Neuronal stem cell (in vitro differentiated cells): ENCODE measurements around the gene ARHGEF10L.
A peak's percentile ranks its signal among the peaks of the same experiment; 100 is the strongest.

Experiments
- DNase-seq: peaks from one replicate; pipeline ENCODE4 v3.0.0-alpha.2; 2013; ENCODE audit warnings: low spot score
- H2AFZ ChIP-seq: one replicate; pipeline ENCODE4 v1.6.1; 2013; ENCODE audit warnings: mild to moderate bottlenecking, low read length, inconsistent platforms
- H2AK5ac ChIP-seq: 2 replicates; pipeline ENCODE4 v1.6.1; 2013; ENCODE audit warnings: low read depth, mild to moderate bottlenecking, inconsistent platforms, low read length, moderate library complexity, mixed read lengths
- H2BK120ac ChIP-seq: 2 replicates; pipeline ENCODE4 v1.6.1; 2013; ENCODE audit warnings: low read depth, mild to moderate bottlenecking, inconsistent platforms, low read length, moderate library complexity, mixed read lengths
- H2BK12ac ChIP-seq: one replicate; pipeline ENCODE4 v1.6.1; 2013; ENCODE audit warnings: low read length, inconsistent platforms
- H2BK15ac ChIP-seq: 2 replicates; pipeline ENCODE4 v1.6.1; 2013; ENCODE audit warnings: mild to moderate bottlenecking, low read length, inconsistent platforms, mixed read lengths
- H2BK5ac ChIP-seq: one replicate; pipeline ENCODE4 v1.6.1; 2013; ENCODE audit warnings: inconsistent platforms, mild to moderate bottlenecking, low read length, moderate library complexity
- H3K14ac ChIP-seq: one replicate; pipeline ENCODE4 v1.6.1; 2013; ENCODE audit warnings: low read length, inconsistent platforms
- H3K18ac ChIP-seq: 2 replicates; pipeline ENCODE4 v1.6.1; 2013; ENCODE audit warnings: low read length, inconsistent platforms
- H3K23ac ChIP-seq: 2 replicates; pipeline ENCODE4 v1.6.1; 2013; ENCODE audit warnings: low read depth, mild to moderate bottlenecking, mixed read lengths, low read length, inconsistent platforms; ENCODE audit not compliant: poor library complexity
- H3K27ac ChIP-seq: replicated peaks from 3 replicates; pipeline ENCODE4 v1.5.1; 2013; ENCODE audit warnings: low read length, inconsistent platforms
- H3K27me3 ChIP-seq, 3 experiments: 2 replicates each; pipeline ENCODE4 v1.6.1; 2013; ENCODE audit warnings: low read length in 3 of 3, mild to moderate bottlenecking in 2 of 3, inconsistent platforms in 1 of 3, low read depth in 1 of 3, mixed read lengths in 1 of 3, moderate library complexity in 1 of 3; ENCODE audit not compliant: control insufficient read depth in 3 of 3, insufficient read depth in 3 of 3
- H3K36me3 ChIP-seq, 2 donors: replicated peaks in 1 of 2; 2 replicates each; pipeline ENCODE4 v1.6.1; 2013; ENCODE audit warnings: low read length in 2 of 2; ENCODE audit not compliant: control insufficient read depth in 2 of 2, insufficient read depth in 2 of 2
- H3K4ac ChIP-seq: 2 replicates; pipeline ENCODE4 v1.6.1; 2013; ENCODE audit warnings: inconsistent platforms, mild to moderate bottlenecking, low read length, moderate library complexity
- H3K4me1 ChIP-seq, 2 donors: 1 replicate in 1 of 2; 2 replicates in 1 of 2; pipeline ENCODE4 v1.6.1; 2013; ENCODE audit warnings: low read length in 2 of 2, low read depth in 1 of 2; ENCODE audit not compliant: control insufficient read depth in 2 of 2, insufficient read depth in 1 of 2
- H3K4me2 ChIP-seq: one replicate; pipeline ENCODE4 v1.6.1; 2013; ENCODE audit warnings: mild to moderate bottlenecking, low read length, inconsistent platforms; ENCODE audit not compliant: insufficient read depth, poor library complexity, severe bottlenecking
- H3K4me3 ChIP-seq, 2 donors: 2 replicates each; pipeline ENCODE4 v1.5.1; 2013; ENCODE audit warnings: low read length in 2 of 2, mild to moderate bottlenecking in 2 of 2, inconsistent platforms in 1 of 2, moderate library complexity in 1 of 2
- H3K79me1 ChIP-seq: one replicate; pipeline ENCODE4 v1.6.1; 2013; ENCODE audit warnings: low read depth, mild to moderate bottlenecking, inconsistent platforms, low read length, moderate library complexity
- H3K9ac ChIP-seq: one replicate; pipeline ENCODE4 v1.6.1; 2013; ENCODE audit warnings: mild to moderate bottlenecking, low read depth, low read length, inconsistent platforms; ENCODE audit not compliant: poor library complexity
- H3K9me3 ChIP-seq, 2 donors: replicated peaks in 1 of 2; 2 replicates each; pipeline versions ENCODE3 to v1.6.1; 2013; ENCODE audit warnings: low read length in 2 of 2, mild to moderate bottlenecking in 2 of 2, inconsistent platforms in 1 of 2, low read depth in 1 of 2, mixed read lengths in 1 of 2, moderate library complexity in 1 of 2; ENCODE audit not compliant: control insufficient read depth in 2 of 2, insufficient read depth in 1 of 2
- H4K8ac ChIP-seq: one replicate; pipeline ENCODE4 v1.6.1; 2013; ENCODE audit warnings: low read depth, mild to moderate bottlenecking, inconsistent platforms, low read length, moderate library complexity
- H4K91ac ChIP-seq: one replicate; pipeline ENCODE4 v1.6.1; 2013; ENCODE audit warnings: low read length, low read depth, mild to moderate bottlenecking, inconsistent platforms; ENCODE audit not compliant: poor library complexity
- WGBS, 2 donors: extraction: QIAGEN DNeasy Blood & Tissue Kit; methylation state at CpG; one replicate each; pipeline ENCODE4 v1.1.7; 2013; ENCODE audit warnings: missing lambda C conversion rate in 2 of 2, mixed read lengths in 1 of 2; ENCODE audit not compliant: insufficient read length in 2 of 2, insufficient replicate concordance in 1 of 2; ENCODE audit errors: extremely low coverage in 2 of 2; 5-methylcytosine and 5-hydroxymethylcytosine counted together

Gene ARHGEF10L

GRCh38 chr1:17709981-17710380 lies 170.5 kb downstream of the ARHGEF10L start:
- Histone ChIP-seq H2AK5ac (no peak overlapping the region), H3K4me1 (peaks cover 3 to 10% of the 10 kb centered on the region in 2 donors), H3K23ac (no peak overlapping the region), H2BK5ac (no peak overlapping the region), H3K14ac (no peak overlapping the region), H3K79me1 (no peaks in the 10 kb centered on the region), H2BK15ac (no peak overlapping the region), H4K8ac (no peak overlapping the region), H3K4me3 (no peak overlapping the region), H4K91ac (no peak overlapping the region), H3K9me3 (peaks cover 7 to 11% of the 10 kb centered on the region in 2 donors), H3K36me3 (no peaks in the 10 kb centered on the region), H3K4ac (no peak overlapping the region), H3K4me2 (no peak overlapping the region), H2BK12ac (no peak overlapping the region), H2AFZ (no peak overlapping the region), H3K27me3 (peaks cover 0 to 18% (median 0%) of the 10 kb centered on the region in 3 experiments), H2BK120ac (no peak overlapping the region), H3K9ac (no peak overlapping the region), H3K27ac (no peak overlapping the region), H3K18ac (no peak overlapping the region)
- no peak for DNase-seq
- WGBS, 2 donors, result no CpG with 5 or more reads among the region's 3 CpGs

DNA sequence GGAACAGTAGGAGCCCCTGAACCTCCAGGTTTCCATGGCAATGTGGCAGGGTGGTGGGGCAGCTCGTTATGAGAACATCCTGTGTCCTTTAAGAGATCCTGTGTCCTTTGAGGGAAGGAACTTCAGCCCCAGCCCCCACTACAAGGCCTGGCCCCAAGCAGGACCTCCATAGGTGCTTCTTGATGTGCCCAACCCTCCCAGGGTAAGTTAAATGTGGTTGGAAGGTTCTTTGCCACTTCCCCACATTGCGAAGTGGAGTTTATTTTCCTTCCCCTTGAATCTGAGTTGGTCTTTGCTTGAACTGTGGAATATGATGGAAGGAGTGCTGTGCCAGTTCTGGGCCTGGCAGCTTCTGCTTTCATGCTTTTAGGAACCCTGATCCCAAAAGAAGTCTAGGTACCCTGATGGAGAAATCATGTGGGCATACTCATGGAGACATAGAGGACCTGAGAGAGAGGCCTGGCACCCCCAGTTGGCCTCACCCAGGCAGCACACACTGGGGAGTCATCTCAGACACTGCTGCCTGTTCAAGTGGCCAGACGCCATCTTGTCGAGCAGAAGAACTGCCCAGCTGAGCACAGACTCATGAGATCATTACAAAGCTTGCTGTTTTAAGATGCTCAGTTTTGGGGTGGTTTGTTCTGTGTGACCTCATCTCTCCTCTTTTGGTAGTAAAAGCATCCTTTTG lies 171.5 kb downstream of the ARHGEF10L start:
- Histone ChIP-seq H3K4me3 (no peak overlapping the region), H3K36me3 (no peaks in the 10 kb centered on the region), H3K27ac (no peak overlapping the region), H2BK120ac (no peak overlapping the region), H3K9me3 (peaks cover 7 to 11% of the 10 kb centered on the region in 2 donors), H4K8ac (no peak overlapping the region), H2AK5ac (no peak overlapping the region), H2AFZ (no peak overlapping the region), H3K4me1 (peaks cover 3 to 10% of the 10 kb centered on the region in 2 donors), H3K14ac (no peak overlapping the region), H2BK15ac (no peak overlapping the region), H3K18ac (no peak overlapping the region), H4K91ac (no peak overlapping the region), H3K23ac (peak overlapping the region; percentile 47), H2BK5ac (no peak overlapping the region), H3K4me2 (no peak overlapping the region), H3K79me1 (no peaks in the 10 kb centered on the region), H3K27me3 (peaks cover 0 to 25% (median 0%) of the 10 kb centered on the region in 3 experiments), H3K9ac (no peak overlapping the region), H2BK12ac (no peak overlapping the region), H3K4ac (no peak overlapping the region)
- WGBS, 2 donors, result no CpG with 5 or more reads among the region's 4 CpGs
- no peak for DNase-seq

DNA sequence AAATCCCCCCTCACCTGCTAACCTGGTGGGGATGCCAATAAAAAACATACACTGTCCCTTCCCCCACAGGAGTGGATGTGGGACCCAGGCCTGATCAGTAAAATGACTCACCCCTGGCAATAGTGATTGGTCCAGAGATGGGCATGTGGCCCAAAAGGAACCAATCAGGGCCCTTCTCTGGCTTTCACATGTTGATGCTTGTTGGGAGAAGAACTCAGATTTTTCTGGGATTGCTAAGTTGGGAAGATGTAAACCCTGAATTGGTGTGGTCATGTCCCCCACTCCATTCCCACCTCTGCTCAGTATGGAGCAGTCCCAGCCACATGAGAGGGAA lies 172.0 kb downstream of the ARHGEF10L start:
- H4K8ac ChIP-seq, result no peak overlapping the region
- peaks cover 3 to 7% of the 10 kb centered on the region in 2 donors for H3K4me1 ChIP-seq
- H3K14ac ChIP-seq, result no peak overlapping the region
- H3K23ac ChIP-seq, result no peak overlapping the region
- no peak overlapping the region for H2BK15ac ChIP-seq
- no peak overlapping the region for H2AFZ ChIP-seq
- H3K9me3 ChIP-seq, result peaks cover 7 to 11% of the 10 kb centered on the region in 2 donors
- DNase-seq, result no peak
- no peak overlapping the region for H2BK120ac ChIP-seq
- H3K27me3 ChIP-seq, result peaks cover 0 to 25% (median 0%) of the 10 kb centered on the region in 3 experiments
- H4K91ac ChIP-seq, result no peak overlapping the region
- H2AK5ac ChIP-seq, result no peak overlapping the region
- no peak overlapping the region for H3K4me2 ChIP-seq
- no peak overlapping the region for H3K9ac ChIP-seq
- H3K4me3 ChIP-seq, result no peak overlapping the region
- H3K36me3 ChIP-seq, result no peaks in the 10 kb centered on the region
- no peak overlapping the region for H2BK5ac ChIP-seq
- no peaks in the 10 kb centered on the region for H3K79me1 ChIP-seq
- no peak overlapping the region for H3K18ac ChIP-seq
- H2BK12ac ChIP-seq, result no peak overlapping the region
- no peak overlapping the region for H3K4ac ChIP-seq
- no peak overlapping the region for H3K27ac ChIP-seq

GRCh38 chr1:17711941-17712340 lies 172.4 kb downstream of the ARHGEF10L start:
- Histone ChIP-seq H3K4me2 (no peak overlapping the region), H3K23ac (no peak overlapping the region), H2AK5ac (no peak overlapping the region), H3K4me3 (no peak overlapping the region), H2BK15ac (no peak overlapping the region), H3K27me3 (peaks cover 0 to 25% (median 0%) of the 10 kb centered on the region in 3 experiments), H3K36me3 (no peaks in the 10 kb centered on the region), H3K18ac (no peak overlapping the region), H4K91ac (no peak overlapping the region), H2AFZ (no peak overlapping the region), H3K14ac (no peak overlapping the region), H3K4me1 (peaks cover 3 to 4% of the 10 kb centered on the region in 2 donors), H2BK5ac (no peak overlapping the region), H3K9me3 (peaks cover 7 to 11% of the 10 kb centered on the region in 2 donors), H2BK120ac (no peak overlapping the region), H4K8ac (no peak overlapping the region), H3K79me1 (no peaks in the 10 kb centered on the region), H3K9ac (no peak overlapping the region), H2BK12ac (no peak overlapping the region), H3K4ac (no peak overlapping the region), H3K27ac (no peak overlapping the region)
- no peak for DNase-seq
- no CpG with 5 or more reads among the region's 5 CpGs for WGBS, 2 donors
